Immature natural killer cell (primary cell): ENCODE measurements around the gene SEC14L3. TPM values are rescaled to one million over a fixed set of nuclear protein-coding genes. Genes with fewer than 3 reads are reported as not detected.
A peak's percentile ranks its signal among the peaks of the same experiment; 100 is the strongest.
"Not testable (repeated sequence)": the region's sequence is repeated elsewhere in the genome, so short reads cannot be mapped to it uniquely, and the experiment has no call there.

Experiments used
- DNase-seq, 3 donors: peaks; one replicate each; pipeline ENCODE4 v3.0.0; 2022; ENCODE audit warnings: mixed read lengths in 1 of 3
- H3K27ac Mint-ChIP-seq, 6 donors: one replicate each; pipeline ENCODE4 v1.8.0; 2020; ENCODE audit warnings: mixed read lengths in 6 of 6, mild to moderate bottlenecking in 5 of 6, inconsistent platforms in 4 of 6, moderate library complexity in 3 of 6
- H3K27me3 Mint-ChIP-seq, 3 donors: one replicate each; pipeline ENCODE4 v1.8.0; 2020 to 2021; ENCODE audit warnings: low read depth in 3 of 3, mild to moderate bottlenecking in 3 of 3, mixed read lengths in 3 of 3, moderate library complexity in 3 of 3, inconsistent platforms in 1 of 3
- H3K36me3 Mint-ChIP-seq, 3 donors: one replicate each; pipeline ENCODE4 v1.8.0; 2020; ENCODE audit warnings: mixed read lengths in 3 of 3, inconsistent platforms in 2 of 3, mild to moderate bottlenecking in 2 of 3
- H3K4me1 Mint-ChIP-seq, 2 donors: one replicate each; pipeline ENCODE4 v1.8.0; 2020; ENCODE audit warnings: inconsistent platforms in 2 of 2, mild to moderate bottlenecking in 2 of 2, mixed read lengths in 2 of 2, moderate library complexity in 1 of 2
- H3K4me3 Mint-ChIP-seq, 5 donors: one replicate each; pipeline ENCODE4 v1.8.0; 2020; ENCODE audit warnings: mild to moderate bottlenecking in 5 of 5, mixed read lengths in 5 of 5, inconsistent platforms in 3 of 5, moderate library complexity in 3 of 5
- H3K9me3 Mint-ChIP-seq, 6 donors: one replicate each; pipeline ENCODE4 v1.8.0; 2020; ENCODE audit warnings: mild to moderate bottlenecking in 6 of 6, mixed read lengths in 6 of 6, inconsistent platforms in 4 of 6, moderate library complexity in 3 of 6
- polyA plus RNA-seq, 3 donors: library from polyadenylated mRNA; unstranded; fragments of 300-500 nt; fragmentation: Illumina TruSeq; gene quantifications; one replicate each; pipeline ENCODE4 v1.2.3, GENCODE V29; 2021

The SEC14L3 gene
- polyA plus RNA-seq, 3 donors from 2014 or later: not detected

DNA sequence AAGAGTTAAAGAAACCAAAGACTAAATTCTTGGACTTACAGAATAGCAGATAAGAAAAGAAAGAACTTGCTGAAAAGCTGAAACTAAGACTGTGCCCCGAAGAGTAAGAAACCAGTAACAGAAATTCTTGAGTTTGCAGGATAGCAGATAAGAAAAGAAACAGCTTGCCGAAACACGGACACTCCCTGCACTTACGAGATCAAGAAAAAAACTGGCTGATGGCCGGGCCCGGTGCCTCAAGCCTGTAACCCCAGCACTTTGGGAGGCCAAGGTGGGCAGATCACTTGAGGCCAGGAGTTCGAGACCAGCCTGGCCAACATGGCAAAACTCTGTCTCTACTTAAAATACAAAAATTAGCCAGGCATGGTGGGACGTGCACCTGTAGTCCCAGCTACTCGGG, 20.3 kb downstream of the SEC14L3 start:
- H3K27ac Mint-ChIP-seq, H3K4me1 Mint-ChIP-seq, H3K9me3 Mint-ChIP-seq, H3K4me3 Mint-ChIP-seq, DNase-seq, H3K36me3 Mint-ChIP-seq: not testable (repeated sequence)
- H3K27me3 Mint-ChIP-seq: peaks cover 5 to 12% (median 11%) of the 10 kb centered on the region in 3 donors

DNA sequence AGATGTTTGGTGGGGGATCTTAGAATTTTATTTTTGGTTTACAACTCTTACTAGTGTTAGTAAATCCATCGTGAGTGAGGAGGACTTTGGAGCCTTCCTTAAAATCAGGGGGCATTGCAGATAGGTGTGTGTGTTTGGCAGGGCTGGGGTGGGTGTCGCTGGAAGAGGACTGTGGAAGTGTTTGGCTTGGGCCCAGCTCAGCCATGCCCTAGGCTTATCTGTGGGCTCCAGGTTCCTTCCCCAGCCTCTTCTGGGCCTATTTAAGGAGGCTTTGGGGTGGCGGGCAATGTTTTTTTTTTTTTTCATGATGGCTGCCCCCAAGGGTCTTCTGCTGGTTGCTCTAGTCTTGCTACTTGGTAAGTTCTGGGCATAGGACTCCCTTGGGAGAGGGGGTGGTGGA, 24.2 kb downstream of the SEC14L3 start:
- Mint-ChIP-seq H3K27me3 (peaks cover 11 to 38% (median 15%) of the 10 kb centered on the region in 3 donors), H3K36me3 (no peaks in the 10 kb centered on the region), H3K9me3 (peaks cover 0 to 9% (median 3%) of the 10 kb centered on the region in 6 donors), H3K4me1 (peaks cover 6 to 10% of the 10 kb centered on the region in 2 donors), H3K4me3 (no peak overlapping the region), H3K27ac (no peak overlapping the region)
- DNase-seq: no peak

DNA sequence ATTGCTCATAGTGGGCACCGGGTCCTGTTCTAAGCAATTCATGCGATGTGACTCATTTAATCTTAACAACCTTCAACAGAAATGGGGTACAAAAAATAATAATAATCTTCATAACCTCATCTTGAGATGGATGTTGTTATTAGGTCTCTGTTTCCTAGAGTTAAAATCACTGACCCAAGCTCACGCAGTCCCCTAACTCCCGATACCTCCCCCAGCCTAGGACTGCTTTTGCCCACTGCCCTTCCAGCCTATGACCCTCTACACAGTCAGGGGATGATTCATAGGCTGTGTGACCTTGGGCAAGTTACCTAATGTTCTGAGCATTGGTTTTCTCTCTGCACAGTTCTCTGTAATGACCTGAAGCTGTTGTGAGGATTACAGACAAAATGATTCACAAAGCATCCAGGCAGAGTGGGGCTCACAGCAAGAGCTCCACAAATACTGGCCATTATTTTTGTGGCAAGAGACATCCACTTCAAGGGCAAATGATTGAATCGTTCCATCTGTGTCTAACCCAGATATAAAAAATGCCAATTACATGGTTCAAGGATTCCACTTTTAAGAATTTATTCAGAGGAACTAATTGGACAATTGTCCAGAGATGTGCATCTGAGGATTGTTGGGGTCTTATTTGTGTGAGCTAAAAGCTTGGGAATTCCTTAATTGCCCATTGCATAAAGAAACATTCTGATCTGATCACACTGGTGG, 26.2 kb downstream of the SEC14L3 start:
- Mint-ChIP-seq H3K4me3 (no peak overlapping the region), H3K27ac (no peak overlapping the region), H3K27me3 (peaks cover 21 to 45% (median 30%) of the 10 kb centered on the region in 3 donors), H3K4me1 (peaks cover 17 to 20% of the 10 kb centered on the region in 2 donors), H3K36me3 (no peaks in the 10 kb centered on the region), H3K9me3 (peaks cover 3 to 9% (median 7%) of the 10 kb centered on the region in 6 donors)
- DNase-seq: no peak

DNA sequence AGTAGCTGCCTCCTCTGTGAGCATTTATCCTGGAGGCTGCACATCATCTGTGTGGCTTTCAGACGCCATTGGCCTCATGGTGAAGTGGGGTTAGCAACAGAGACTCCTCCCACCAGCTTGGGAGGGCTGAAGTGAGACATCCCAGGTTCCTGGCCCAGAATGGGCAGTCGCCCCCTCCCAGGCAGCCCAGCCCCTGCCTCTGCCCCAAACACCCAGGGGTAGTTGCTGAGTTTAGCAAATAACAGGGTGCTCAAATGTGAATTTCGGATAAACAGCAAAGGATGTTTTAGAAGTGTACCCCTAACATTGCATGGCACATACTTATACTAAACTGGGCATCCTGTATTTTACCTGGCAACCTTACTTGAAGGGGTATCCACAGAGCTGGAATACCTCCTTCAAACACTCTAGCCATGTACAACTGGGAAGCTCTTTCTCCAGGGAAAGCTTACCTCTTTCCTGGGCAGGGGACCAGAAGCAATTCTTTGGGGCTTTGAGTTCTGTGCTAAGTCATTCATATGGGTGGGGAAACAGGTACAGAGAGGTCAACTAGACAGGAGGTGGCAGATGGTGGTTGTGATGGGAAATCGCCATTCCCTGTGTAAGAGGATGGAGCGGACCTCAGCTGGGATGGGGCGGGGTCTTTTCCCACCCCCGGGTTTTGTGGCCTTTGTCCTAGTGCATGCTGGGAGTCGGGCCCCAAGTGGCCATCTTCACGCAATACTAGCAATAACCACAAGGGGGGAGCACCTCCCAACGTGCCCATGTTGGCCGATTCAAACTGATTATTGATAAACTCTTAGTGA, 27.0 kb downstream of the SEC14L3 start:
- peaks cover 3 to 9% (median 7%) of the 10 kb centered on the region in 6 donors for H3K9me3 Mint-ChIP-seq
- no peaks in the 10 kb centered on the region for H3K36me3 Mint-ChIP-seq
- peaks cover 26 to 51% (median 33%) of the 10 kb centered on the region in 3 donors for H3K27me3 Mint-ChIP-seq
- DNase-seq: peak; percentile 44 to 48 (median 45)
- H3K4me3 Mint-ChIP-seq: no peak overlapping the region
- H3K27ac Mint-ChIP-seq: peak overlapping the region in 1 of 6 donors; percentile 40
- peaks cover 17 to 20% of the 10 kb centered on the region in 2 donors for H3K4me1 Mint-ChIP-seq

DNA sequence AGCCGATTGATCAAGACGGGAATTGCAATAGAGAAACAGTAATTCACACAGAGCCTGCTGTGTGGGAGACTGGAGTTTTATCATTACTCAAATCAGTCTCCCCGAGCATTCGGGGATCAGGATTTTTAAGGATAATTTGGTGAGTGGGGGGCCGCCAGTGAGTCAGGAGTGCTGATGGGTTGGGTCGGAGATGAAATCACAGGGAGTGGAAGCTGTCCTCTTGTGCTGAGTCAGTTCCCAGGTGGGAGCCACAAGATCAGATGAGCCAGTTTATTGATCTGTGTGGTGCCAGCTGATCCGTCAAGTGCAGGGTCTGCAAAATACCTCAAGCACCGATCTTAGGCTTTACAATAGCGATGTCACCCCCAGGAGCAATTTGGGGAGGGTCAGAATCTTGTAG, 30.7 kb downstream of the SEC14L3 start:
- H3K27ac Mint-ChIP-seq: peak overlapping the region in 4 of 6 donors; percentile 11 to 79 (median 57)
- H3K9me3 Mint-ChIP-seq: peaks cover 3 to 12% (median 8%) of the 10 kb centered on the region in 6 donors
- peaks cover 28 to 68% (median 45%) of the 10 kb centered on the region in 3 donors for H3K27me3 Mint-ChIP-seq
- H3K36me3 Mint-ChIP-seq: peaks cover 0 to under 1% (median 0%) of the 10 kb centered on the region in 3 donors
- peaks cover 21 to 24% of the 10 kb centered on the region in 2 donors for H3K4me1 Mint-ChIP-seq
- peak overlapping the region in 1 of 5 donors; percentile 51 for H3K4me3 Mint-ChIP-seq
- DNase-seq: no peak

DNA sequence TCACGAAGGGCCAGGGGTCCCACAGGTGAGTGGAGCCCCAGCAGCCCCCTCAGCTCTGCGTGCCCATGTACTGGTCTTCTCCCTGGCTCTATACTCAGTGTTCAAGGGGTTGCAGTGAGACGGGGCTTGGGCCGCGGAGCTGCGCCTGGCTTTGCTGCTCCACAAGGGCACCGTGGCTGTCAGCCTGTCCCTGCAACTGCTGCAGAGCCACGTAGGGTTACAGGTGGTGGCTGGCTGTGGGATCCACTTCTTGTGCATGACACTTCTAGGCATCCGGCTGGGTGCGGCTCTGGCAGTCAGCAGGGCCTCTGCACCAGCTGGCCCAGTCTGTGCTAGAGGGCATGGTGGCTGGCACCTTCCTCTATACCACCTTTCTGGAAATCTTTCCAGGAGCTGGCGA, 32.0 kb downstream of the SEC14L3 start:
- H3K4me3 Mint-ChIP-seq: no peak overlapping the region
- H3K36me3 Mint-ChIP-seq: peaks cover 7 to 10% (median 8%) of the 10 kb centered on the region in 3 donors
- no peak for DNase-seq
- peaks cover 10 to 18% (median 15%) of the 10 kb centered on the region in 6 donors for H3K9me3 Mint-ChIP-seq
- peaks cover 32 to 36% of the 10 kb centered on the region in 2 donors for H3K4me1 Mint-ChIP-seq
- no peak overlapping the region for H3K27ac Mint-ChIP-seq
- H3K27me3 Mint-ChIP-seq: peaks cover 35 to 68% (median 53%) of the 10 kb centered on the region in 3 donors

DNA sequence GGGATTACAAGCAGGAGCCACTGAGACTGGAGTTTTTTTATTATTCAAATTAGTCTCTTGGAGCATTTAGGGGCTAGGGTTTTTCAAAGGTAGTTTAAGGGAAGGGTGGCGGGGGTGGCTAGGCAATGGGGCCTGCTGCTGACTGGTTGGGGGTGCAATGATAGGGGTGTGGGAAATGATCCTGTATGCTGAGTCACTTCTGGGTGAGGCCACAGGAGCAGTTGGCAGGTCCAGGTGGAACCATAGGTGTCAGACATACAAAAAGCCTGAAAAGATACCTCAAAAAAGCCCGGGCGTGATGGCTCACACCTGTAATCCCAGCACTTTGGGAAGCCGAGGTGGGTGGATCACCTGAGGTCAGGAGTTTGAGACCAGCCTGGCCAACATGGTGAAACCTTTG, 32.6 kb downstream of the SEC14L3 start:
- Mint-ChIP-seq H3K36me3 (peaks cover 8 to 11% (median 10%) of the 10 kb centered on the region in 3 donors), H3K27me3 (peaks cover 35 to 66% (median 50%) of the 10 kb centered on the region in 3 donors), H3K4me3 (no peak overlapping the region), H3K9me3 (peaks cover 10 to 18% (median 15%) of the 10 kb centered on the region in 6 donors), H3K27ac (peak overlapping the region in 2 of 6 donors; percentile 55 to 57), H3K4me1 (peaks cover 37 to 42% of the 10 kb centered on the region in 2 donors)
- no peak for DNase-seq

DNA sequence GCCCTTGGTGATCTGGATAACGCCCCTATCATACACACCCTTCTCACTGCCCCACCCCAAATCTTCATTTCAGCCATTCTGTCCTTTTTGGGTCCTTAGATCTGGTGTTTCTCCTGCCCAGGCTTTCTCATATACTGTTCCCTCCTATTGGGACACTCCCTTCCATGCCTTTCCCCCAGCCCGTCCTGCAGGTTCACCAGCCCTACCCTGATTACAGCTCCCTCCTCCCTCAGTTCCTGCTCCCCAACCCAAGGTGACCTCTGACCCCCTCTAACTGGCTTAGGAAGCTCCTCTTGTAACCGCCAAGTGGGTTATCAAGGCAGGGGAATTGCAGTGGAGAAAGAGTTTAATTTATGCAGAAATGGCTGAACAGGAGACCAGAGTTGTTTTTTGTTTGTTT, 33.3 kb downstream of the SEC14L3 start:
- peaks cover 8 to 11% (median 10%) of the 10 kb centered on the region in 3 donors for H3K36me3 Mint-ChIP-seq
- H3K4me1 Mint-ChIP-seq: peaks cover 39 to 42% of the 10 kb centered on the region in 2 donors
- peaks cover 10 to 18% (median 14%) of the 10 kb centered on the region in 6 donors for H3K9me3 Mint-ChIP-seq
- H3K27ac Mint-ChIP-seq: peak overlapping the region in 4 of 6 donors; percentile 14 to 92 (median 48)
- no peak overlapping the region for H3K4me3 Mint-ChIP-seq
- peaks cover 35 to 59% (median 50%) of the 10 kb centered on the region in 3 donors for H3K27me3 Mint-ChIP-seq
- DNase-seq: no peak

DNA sequence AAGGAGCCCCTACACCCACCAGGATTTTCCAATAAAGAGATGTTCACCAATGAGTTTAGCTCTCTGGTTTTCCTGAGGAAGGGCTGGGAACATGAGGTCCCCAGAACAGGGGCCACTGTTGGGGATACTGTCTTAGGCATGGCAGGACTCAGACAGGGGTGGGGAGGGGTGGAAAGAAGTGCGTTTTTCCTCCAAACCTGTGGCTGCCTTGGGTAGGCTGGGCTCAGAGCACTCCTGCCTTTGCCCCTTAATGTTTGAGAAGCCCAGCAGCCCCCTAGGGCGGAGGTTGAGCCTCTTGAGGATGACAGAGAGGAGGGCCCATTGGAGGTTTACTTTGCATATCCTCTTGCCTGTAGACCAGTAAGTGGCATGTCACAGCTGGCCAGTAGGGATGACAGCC, 35.6 kb downstream of the SEC14L3 start:
- H3K27ac Mint-ChIP-seq: peak overlapping the region; percentile 94 to 100 (median 99)
- H3K27me3 Mint-ChIP-seq: peaks cover 22 to 45% (median 29%) of the 10 kb centered on the region in 3 donors
- DNase-seq: no peak
- peak overlapping the region; percentile 73 to 86 (median 81) for H3K4me3 Mint-ChIP-seq
- peaks cover 24 to 26% of the 10 kb centered on the region in 2 donors for H3K4me1 Mint-ChIP-seq
- peaks cover 8 to 11% (median 10%) of the 10 kb centered on the region in 3 donors for H3K36me3 Mint-ChIP-seq
- H3K9me3 Mint-ChIP-seq: peaks cover 2 to 11% (median 7%) of the 10 kb centered on the region in 6 donors

DNA sequence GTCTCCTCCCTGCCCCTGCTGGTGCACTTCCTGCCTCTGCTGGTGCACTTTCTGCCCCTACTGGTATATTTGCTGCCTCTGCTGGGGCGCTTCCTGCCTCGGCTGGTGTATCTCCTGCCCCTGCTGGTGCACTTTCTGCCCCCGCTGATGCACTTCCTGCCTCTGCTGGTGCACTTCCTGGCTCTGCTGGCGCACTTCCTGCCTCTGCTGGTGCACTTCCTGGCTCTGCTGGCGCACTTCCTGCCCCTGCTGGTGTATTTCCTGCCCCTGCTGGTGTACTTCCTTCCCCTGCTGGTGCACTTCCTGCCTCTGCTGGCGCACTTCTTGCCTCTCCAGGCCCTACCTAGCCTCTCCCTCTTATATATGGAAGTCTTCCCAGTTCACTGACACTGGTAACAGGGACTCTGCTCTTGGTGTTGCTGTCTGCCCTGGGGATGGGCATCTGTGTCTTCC, 36.1 kb downstream of the SEC14L3 start:
- H3K36me3 Mint-ChIP-seq: peaks cover 8 to 11% (median 10%) of the 10 kb centered on the region in 3 donors
- peaks cover 22 to 26% of the 10 kb centered on the region in 2 donors for H3K4me1 Mint-ChIP-seq
- DNase-seq: peak; percentile 80 to 93 (median 86)
- peak overlapping the region; percentile 94 to 100 (median 99) for H3K27ac Mint-ChIP-seq
- H3K4me3 Mint-ChIP-seq: peak overlapping the region; percentile 73 to 86 (median 81)
- H3K27me3 Mint-ChIP-seq: peaks cover 20 to 42% (median 24%) of the 10 kb centered on the region in 3 donors
- peaks cover 2 to 11% (median 7%) of the 10 kb centered on the region in 6 donors for H3K9me3 Mint-ChIP-seq

DNA sequence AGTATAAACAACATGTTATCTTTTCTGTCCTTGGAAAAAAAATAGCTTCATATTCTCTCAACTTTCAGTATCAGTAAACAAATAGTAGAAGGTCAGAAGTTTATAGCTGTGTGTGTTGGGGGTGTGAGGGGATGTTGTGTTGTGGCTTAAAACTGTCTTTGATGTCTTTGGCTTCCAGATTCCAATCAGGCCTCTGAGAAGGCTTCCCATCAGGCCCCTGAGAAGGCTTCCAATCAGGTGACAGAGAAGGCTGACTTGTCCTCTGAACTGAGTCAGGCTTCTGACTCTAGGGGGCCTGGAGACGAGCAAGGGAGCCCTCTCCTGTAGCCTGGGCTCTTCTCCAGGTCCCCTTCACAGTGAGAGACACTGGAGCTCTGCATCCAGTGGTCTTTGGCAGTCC, 37.0 kb downstream of the SEC14L3 start:
- H3K4me3 Mint-ChIP-seq: peak overlapping the region in 3 of 5 donors; percentile 73 to 84 (median 81)
- H3K36me3 Mint-ChIP-seq: peaks cover 11 to 14% (median 13%) of the 10 kb centered on the region in 3 donors
- peaks cover 2 to 11% (median 7%) of the 10 kb centered on the region in 6 donors for H3K9me3 Mint-ChIP-seq
- peaks cover 13 to 34% (median 20%) of the 10 kb centered on the region in 3 donors for H3K27me3 Mint-ChIP-seq
- DNase-seq: peak in 1 of 3 donors; percentile 18
- peaks cover 22 to 26% of the 10 kb centered on the region in 2 donors for H3K4me1 Mint-ChIP-seq
- peak overlapping the region; percentile 94 to 100 (median 99) for H3K27ac Mint-ChIP-seq

DNA sequence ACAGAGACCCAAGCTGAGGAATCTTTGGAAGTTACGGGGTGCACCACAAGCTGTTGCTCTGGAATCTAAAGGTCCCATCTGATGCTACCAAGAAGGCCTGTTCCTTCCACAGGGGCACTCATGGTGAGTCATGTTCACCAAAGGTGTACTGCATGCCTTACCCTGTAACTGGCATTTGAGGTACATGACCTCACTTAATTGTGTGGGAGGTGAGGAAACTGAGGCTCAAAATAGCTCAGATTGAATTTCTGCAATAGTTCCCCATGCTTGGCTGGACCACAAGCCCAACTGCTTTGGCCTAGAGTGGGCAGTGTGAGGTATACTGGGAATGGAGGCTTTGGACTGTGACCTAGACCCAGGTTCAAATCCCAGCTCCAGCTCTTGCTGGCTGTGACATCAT, 38.0 kb downstream of the SEC14L3 start:
- Mint-ChIP-seq H3K27ac (peak overlapping the region in 4 of 6 donors; percentile 64 to 100 (median 98)), H3K36me3 (peaks cover 11 to 14% (median 13%) of the 10 kb centered on the region in 3 donors), H3K4me3 (no peak overlapping the region), H3K9me3 (peaks cover 2 to 11% (median 7%) of the 10 kb centered on the region in 6 donors), H3K4me1 (peaks cover 22 to 26% of the 10 kb centered on the region in 2 donors), H3K27me3 (peaks cover 12 to 30% (median 12%) of the 10 kb centered on the region in 3 donors)
- DNase-seq: no peak

DNA sequence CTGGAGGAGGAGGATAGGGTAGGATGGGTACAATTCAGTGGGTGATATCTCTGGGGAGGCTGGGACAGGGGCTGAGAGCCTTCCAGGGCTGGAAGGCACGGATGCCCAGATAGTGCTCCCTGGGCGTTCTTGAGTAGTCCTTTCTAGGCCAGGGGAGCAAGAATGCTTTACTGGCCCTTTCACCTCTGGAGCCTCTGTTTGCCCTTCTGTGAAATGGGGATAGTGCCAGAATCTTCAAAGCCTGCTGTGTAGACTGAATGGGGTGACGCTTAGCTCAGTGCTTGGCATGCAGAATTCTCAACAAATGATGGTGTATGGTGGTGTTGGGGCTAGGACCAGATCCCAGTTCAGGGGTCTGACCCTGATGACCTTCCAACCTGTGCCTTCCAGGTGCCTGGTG, 38.6 kb downstream of the SEC14L3 start:
- Mint-ChIP-seq H3K27me3 (peaks cover 9 to 29% (median 13%) of the 10 kb centered on the region in 3 donors), H3K4me3 (no peak overlapping the region), H3K36me3 (peaks cover 11 to 14% (median 13%) of the 10 kb centered on the region in 3 donors), H3K9me3 (peaks cover 2 to 11% (median 7%) of the 10 kb centered on the region in 6 donors), H3K4me1 (peaks cover 22 to 26% of the 10 kb centered on the region in 2 donors), H3K27ac (peak overlapping the region in 4 of 6 donors; percentile 60 to 69 (median 66))
- no peak for DNase-seq
